PC-3 (cell line): ENCODE results near the gene HARS1. TPM values are rescaled to one million over a fixed set of nuclear protein-coding genes. Genes with fewer than 3 reads are reported as not detected.
A peak's percentile ranks its signal among the peaks of the same experiment; 100 is the strongest.
"Not testable (repeated sequence)": the region's sequence is repeated elsewhere in the genome, so short reads cannot be mapped to it uniquely, and the experiment has no call there.

Source experiments
- ATAC-seq: fragments of 200-7000 bp; cut with Tn5 transposase; 2 replicates; pipeline ENCODE4 v1.9.1; 2020; ENCODE audit warnings: mild to moderate bottlenecking, moderate library complexity
- BruUV-seq: library from RNA; stranded (reverse); fragments of 400-500 nt; replicated peaks from 2 replicates; lab custom pipeline; 2021; lab: Mats Ljungman, UMichigan
- CTCF ChIA-PET: fragments of 300-600 bp; sonication (Branson Sonifier 250); formaldehyde crosslinking; loops from one replicate; lab custom pipeline; 2022; ENCODE audit warnings: antibody characterized with exemption; lab: Charles Lee
- POLR2A ChIA-PET: fragments of 300-600 bp; sonication (Branson Sonifier 250); formaldehyde crosslinking; loops from one replicate; lab custom pipeline; 2022; ENCODE audit warnings: antibody characterized with exemption; ENCODE audit not compliant: unreplicated experiment; lab: Charles Lee
- DNase-seq: peaks from one replicate; pipeline ENCODE4 v3.0.0-alpha.2; 2015
- H2AFZ ChIP-seq: fragments of 300-600 bp; sonication (generic); 2 replicates; pipeline ENCODE4 v1.6.0; 2016; ENCODE audit warnings: antibody characterized with exemption, low read length
- H3F3A ChIP-seq: fragments of 300-600 bp; sonication (generic); one replicate; pipeline ENCODE4 v1.6.0; 2017; ENCODE audit warnings: antibody characterized with exemption, low read length, control low read depth, mild to moderate bottlenecking; ENCODE audit not compliant: unreplicated experiment
- H3K27ac ChIP-seq: fragments of 300-600 bp; sonication (generic); 2 replicates; pipeline ENCODE4 v1.5.1; 2016; ENCODE audit warnings: mild to moderate bottlenecking, low read length
- H3K27me3 ChIP-seq: fragments of 300-600 bp; sonication (generic); 2 replicates; pipeline ENCODE4 v1.6.1; 2016; ENCODE audit warnings: low read length, mixed read lengths
- H3K36me3 ChIP-seq: fragments of 300-600 bp; sonication (generic); 2 replicates; pipeline ENCODE4 v1.6.1; 2016; ENCODE audit warnings: low read depth, mixed run types, low read length, mixed read lengths
- H3K4me1 ChIP-seq: fragments of 300-600 bp; sonication (generic); 2 replicates; pipeline ENCODE4 v1.5.1; 2016; ENCODE audit warnings: low read length; ENCODE audit not compliant: insufficient read depth
- H3K4me2 ChIP-seq: fragments of 300-600 bp; sonication (generic); 2 replicates; pipeline ENCODE4 v1.6.0; 2016; ENCODE audit warnings: low read length
- H3K4me3 ChIP-seq: fragments of 300-600 bp; sonication (generic); 2 replicates; pipeline ENCODE4 v1.5.1; 2016; ENCODE audit warnings: mild to moderate bottlenecking, low read length, mixed read lengths
- H3K79me2 ChIP-seq: fragments of 300-600 bp; sonication (generic); 2 replicates; pipeline ENCODE4 v1.6.1; 2017; ENCODE audit warnings: low read length, mixed read lengths
- H3K9ac ChIP-seq: fragments of 300-600 bp; sonication (generic); 2 replicates; pipeline ENCODE4 v1.6.0; 2016; ENCODE audit warnings: mild to moderate bottlenecking, low read length
- H3K9me2 ChIP-seq: fragments of 300-600 bp; sonication (generic); replicated peaks from 2 replicates; pipeline ENCODE4 v1.6.1; 2016; ENCODE audit warnings: mixed run types, low read length, mixed read lengths
- H3K9me3 ChIP-seq: fragments of 300-600 bp; sonication (generic); 2 replicates; pipeline ENCODE4 v1.6.1; 2016; ENCODE audit warnings: low read length, mixed read lengths
- H4K20me1 ChIP-seq: fragments of 300-600 bp; sonication (generic); 2 replicates; pipeline ENCODE4 v1.6.1; 2016; ENCODE audit warnings: low read length, mixed read lengths
- CTCF ChIP-seq: fragments of 300-600 bp; sonication (generic); conservative IDR thresholded peaks from 2 replicates; pipeline ENCODE4 v1.5.1; 2017; ENCODE audit warnings: antibody characterized with exemption, low read depth, mild to moderate bottlenecking, low read length
- EZH2 ChIP-seq: fragments of 300-600 bp; sonication (generic); IDR thresholded peaks from one replicate; pipeline ENCODE4 v1.6.1; 2017; ENCODE audit warnings: antibody characterized with exemption, mild to moderate bottlenecking, low read length; ENCODE audit not compliant: unreplicated experiment
- EZH2phosphoT487 ChIP-seq: fragments of 300-600 bp; sonication (generic); IDR thresholded peaks from 2 replicates; pipeline ENCODE4 v1.6.1; 2018; ENCODE audit warnings: mild to moderate bottlenecking, antibody characterized with exemption, low read length, borderline replicate concordance
- intact Hi-C: fragments of 100-400 bp; cut with micrococcal nuclease; formaldehyde crosslinking; loops from 2 replicates; pipeline ENCODE4 v1.9.0; 2023
- total RNA-seq: library from RNA; depleted of rRNA; stranded (reverse); fragments of >200 nt; gene quantifications from 2 replicates; pipeline ENCODE4 v1.2.3, GENCODE V29; 2014

Gene HARS1
- total RNA-seq, 1 experiment from 2014 or later: 87.1 TPM

- peaks cover 49% of the 10 kb centered on the region for H3K36me3 ChIP-seq
- intact Hi-C loops: loop anchor here (1.0 kb wide), 4 partner anchors 17 to 117 kb away; partner anchors contain the start of genes EIF4EBP3, HARS1, HARS2 and IK
Measured at GRCh38 chr5:140664359-140665119, 26.6 kb downstream of the HARS1 start, which contains the start of gene WDR55. WDR55 (plus strand) TSS chr5:140664904; CDS start chr5:140664913, 9 bp downstream.

GRCh38 chr5:140664030-140664358 lies 27.2 kb downstream of the HARS1 start:
- Histone ChIP-seq H3F3A (no peaks in the 10 kb centered on the region), H4K20me1 (peaks cover 6% of the 10 kb centered on the region; the same call in 1 of the 2 replicates), H3K27ac (peak overlapping the region; percentile 87), H3K36me3 (peaks cover 49% of the 10 kb centered on the region), H3K9me2 (no peaks in the 10 kb centered on the region), H3K4me3 (peak overlapping the region; percentile 95), H3K79me2 (peaks cover 36% of the 10 kb centered on the region), H3K9ac (peak overlapping the region; percentile 86), H2AFZ (peak overlapping the region; percentile 84), H3K9me3 (no peaks in the 10 kb centered on the region), H3K4me1 (peaks cover 20% of the 10 kb centered on the region), H3K27me3 (no peaks in the 10 kb centered on the region), H3K4me2 (peak overlapping the region; percentile 94)
- ATAC-seq: peak; percentile 7
- no TSS peak for BruUV-seq
- intact Hi-C loops: loop anchor here (1.0 kb wide), 4 partner anchors 17 to 117 kb away; partner anchors contain the start of genes EIF4EBP3, HARS1, HARS2 and IK
- POLR2A ChIA-PET: no interaction called here
- no peak for TF ChIP-seq EZH2phosphoT487
- TF ChIP-seq CTCF: no peak
- TF ChIP-seq EZH2: no peak
- DNase-seq: no peak
- CTCF ChIA-PET: interaction anchor here (0.6 kb wide), 1 partner anchor 262 kb away, joined by 6 read pairs; no protein-coding TSS in a partner anchor

More at GRCh38 chr5:140664359-140665119, 26.6 kb downstream of the HARS1 start, which contains the start of gene WDR55:
- Histone ChIP-seq H2AFZ (peak within 1 kb of the TSS; percentile 84), H3K27ac (peak within 1 kb of the TSS; percentile 87), H3K9me3 (no peaks in the 10 kb centered on the region), H4K20me1 (peaks cover 6% of the 10 kb centered on the region; the same call in 1 of the 2 replicates), H3K4me3 (peak within 1 kb of the TSS; percentile 95), H3K4me2 (peak within 1 kb of the TSS; percentile 94), H3K9me2 (no peaks in the 10 kb centered on the region), H3K9ac (peak within 1 kb of the TSS; percentile 86), H3K27me3 (no peaks in the 10 kb centered on the region), H3F3A (no peaks in the 10 kb centered on the region), H3K79me2 (peaks cover 36% of the 10 kb centered on the region), H3K4me1 (peaks cover 20% of the 10 kb centered on the region)
- no peak for TF ChIP-seq CTCF
- no peak for TF ChIP-seq EZH2phosphoT487
- TF ChIP-seq EZH2: no peak
- BruUV-seq: TSS peak; percentile 94
- ChIA-PET CTCF (no interaction called here), POLR2A (no interaction called here)
- ATAC-seq (peak; percentile 95), DNase-seq (peak; percentile 96)

- H4K20me1 ChIP-seq, CTCF ChIA-PET, BruUV-seq, H3K4me1 ChIP-seq, H3K4me3 ChIP-seq, intact Hi-C loops, H3K9me2 ChIP-seq, DNase-seq, H3K27ac ChIP-seq, POLR2A ChIA-PET, H3F3A ChIP-seq, H3K9me3 ChIP-seq, H3K9ac ChIP-seq, H3K79me2 ChIP-seq, H3K4me2 ChIP-seq, ATAC-seq, H2AFZ ChIP-seq, H3K27me3 ChIP-seq: not testable (repeated sequence)
- peaks cover 57% of the 10 kb centered on the region for H3K36me3 ChIP-seq
Measured at GRCh38 chr5:140660371-140660770, 30.8 kb downstream of the HARS1 start.
